H54 (cell line): ENCODE measurements around the gene CDKN2AIP.
"Not testable (repeated sequence)": the region's sequence is repeated elsewhere in the genome, so short reads cannot be mapped to it uniquely, and the experiment has no call there.

Experiments
- DNase-seq: peaks from one replicate; pipeline ENCODE4 v3.0.0; 2011; ENCODE audit warnings: low spot score, mixed read lengths; ENCODE audit not compliant: insufficient read length
- FAIRE-seq: peaks from 3 replicates; lab custom pipeline; 2011; peaks lifted over from hg19 to GRCh38; lab: Jason Lieb, UNC
- POLR2A ChIP-seq: IDR thresholded peaks from 2 replicates; pipeline ENCODE4 v1.6.1; 2011; ENCODE audit warnings: low read depth, mild to moderate bottlenecking, low read length

CDKN2AIP gene

GRCh38 chr4:183430317-183430993 is 14.0 kb upstream of the CDKN2AIP start:
- FAIRE-seq: no peak
- TF ChIP-seq POLR2A: no peak
- no peak for DNase-seq

- FAIRE-seq (no peak), DNase-seq (no peak)
- TF ChIP-seq POLR2A: no peak
These were observed 13.5 kb upstream of the CDKN2AIP start for GRCh38 chr4:183430994-183431347.

- no peak for DNase-seq
- no peak for TF ChIP-seq POLR2A
- no peak for FAIRE-seq
These were observed 12.8 kb upstream of the CDKN2AIP start for GRCh38 chr4:183431614-183432013.

GRCh38 chr4:183433183-183433582 is 11.3 kb upstream of the CDKN2AIP start:
- not testable (repeated sequence) for FAIRE-seq, DNase-seq

GRCh38 chr4:183434264-183434663 is 10.2 kb upstream of the CDKN2AIP start:
- no peak for DNase-seq
- no peak for TF ChIP-seq POLR2A
- no peak for FAIRE-seq

GRCh38 chr4:183434666-183435190 is 9.7 kb upstream of the CDKN2AIP start:
- DNase-seq: no peak
- no peak for TF ChIP-seq POLR2A
- FAIRE-seq: no peak

GRCh38 chr4:183435803-183436202 is 8.6 kb upstream of the CDKN2AIP start:
- FAIRE-seq (no peak), DNase-seq (no peak)
- no peak for TF ChIP-seq POLR2A

GRCh38 chr4:183436417-183436816 is 8.0 kb upstream of the CDKN2AIP start:
- no peak for FAIRE-seq
- TF ChIP-seq POLR2A: no peak

GRCh38 chr4:183437452-183437851 is 7.0 kb upstream of the CDKN2AIP start:
- DNase-seq (no peak), FAIRE-seq (no peak)
- no peak for TF ChIP-seq POLR2A

More at GRCh38 chr4:183436417-183436816, 8.0 kb upstream of the CDKN2AIP start:
- no peak for DNase-seq

- peak; percentile 52 for DNase-seq
- FAIRE-seq: peak; percentile 52
- no peak for TF ChIP-seq POLR2A
These were observed 5.8 kb upstream of the CDKN2AIP start for GRCh38 chr4:183438458-183439113.

GRCh38 chr4:183441276-183441675 is 3.2 kb upstream of the CDKN2AIP start:
- DNase-seq (no peak), FAIRE-seq (no peak)
- TF ChIP-seq POLR2A: no peak

- DNase-seq: no peak
- TF ChIP-seq POLR2A: no peak
- FAIRE-seq: no peak
These were observed 702 bp upstream of the CDKN2AIP start for GRCh38 chr4:183443655-183444213.

- FAIRE-seq (no peak), DNase-seq (no peak)
- no peak for TF ChIP-seq POLR2A
These were observed 627 bp downstream of the CDKN2AIP start for GRCh38 chr4:183445097-183445428.

GRCh38 chr4:183447646-183448045 is 3.2 kb downstream of the CDKN2AIP start:
- DNase-seq (no peak), FAIRE-seq (no peak)
- TF ChIP-seq POLR2A: no peak
